NT2/D1 (cell line): ENCODE data around the gene ZSCAN5A.
"Not testable (repeated sequence)": the region's sequence is repeated elsewhere in the genome, so short reads cannot be mapped to it uniquely, and the experiment has no call there.

Source experiments
- SUZ12 ChIP-seq: IDR thresholded peaks from 2 replicates; pipeline ENCODE4 v1.6.1; 2011; ENCODE audit not compliant: insufficient read length, insufficient read depth; ENCODE audit errors: extremely low read depth
- YY1 ChIP-seq: IDR thresholded peaks from 2 replicates; pipeline ENCODE4 v1.6.1; 2011; ENCODE audit not compliant: insufficient read length, insufficient read depth
- ZNF274 ChIP-seq: IDR thresholded peaks from 2 replicates; pipeline ENCODE4 v1.6.1; 2011; ENCODE audit warnings: mild to moderate bottlenecking, low read depth, low read length

GRCh38 chr19:56261932-56262331, 52.7 kb downstream of the ZSCAN5A start:
- TF ChIP-seq ZNF274, SUZ12, YY1: not testable (repeated sequence)
